ENCODE measurements around the gene HOXB6. TPM values are rescaled to one million over a fixed set of nuclear protein-coding genes. Genes with fewer than 3 reads are reported as not detected.
A peak's percentile ranks its signal among the peaks of the same experiment; 100 is the strongest.

HOXB6 gene
- total RNA-seq, 4 donors from 2014 or later, result 34.3 to 98.4 (median 66.7) TPM

- Histone ChIP-seq H3K9me3 (no peaks in the 10 kb centered on the region), H3K36me3 (peaks cover 0 to 16% (median 0%) of the 10 kb centered on the region in 3 donors), H3K27ac (peak overlapping the region; percentile 50 to 88 (median 74)), H3K4me1 (peaks cover 0 to 63% (median 18%) of the 10 kb centered on the region in 4 donors), H3K27me3 (no peaks in the 10 kb centered on the region), H3K4me3 (peak overlapping the region; percentile 36 to 65 (median 56))
- TF ChIP-seq POLR2A (IDR thresholded peaks at IDR 0.05) (peak; percentile 17 to 36), CTCF (IDR thresholded peaks at IDR 0.05) (no peak)
- DNase-seq, result peak in 2 of 3 donors; percentile 87 to 90
These were observed 6.8 kb downstream of the HOXB6 start for GRCh38 chr17:48597778-48598631.

GRCh38 chr17:48597528-48597777 is 7.3 kb downstream of the HOXB6 start:
- TF ChIP-seq POLR2A (IDR thresholded peaks at IDR 0.05), result no peak
- no peak for TF ChIP-seq CTCF (IDR thresholded peaks at IDR 0.05)
- Histone ChIP-seq H3K4me3 (peak overlapping the region; percentile 36 to 65 (median 56)), H3K9me3 (no peaks in the 10 kb centered on the region), H3K4me1 (peaks cover 0 to 68% (median 18%) of the 10 kb centered on the region in 4 donors), H3K27ac (peak overlapping the region; percentile 50 to 88 (median 74)), H3K36me3 (peaks cover 0 to 16% (median 0%) of the 10 kb centered on the region in 3 donors), H3K27me3 (no peaks in the 10 kb centered on the region)
- no peak for DNase-seq

GRCh38 chr17:48596735-48597527 is 7.9 kb downstream of the HOXB6 start:
- Histone ChIP-seq H3K27ac (peak overlapping the region; percentile 50 to 88 (median 74)), H3K4me3 (peak overlapping the region; percentile 36 to 65 (median 56)), H3K9me3 (no peaks in the 10 kb centered on the region), H3K4me1 (peaks cover 0 to 63% (median 17%) of the 10 kb centered on the region in 4 donors), H3K27me3 (no peaks in the 10 kb centered on the region), H3K36me3 (peaks cover 0 to 17% (median 0%) of the 10 kb centered on the region in 3 donors)
- TF ChIP-seq POLR2A (IDR thresholded peaks at IDR 0.05) (no peak), CTCF (IDR thresholded peaks at IDR 0.05) (no peak)
- DNase-seq, result peak in 1 of 3 donors; percentile 44

GRCh38 chr17:48596000-48596734 is 8.6 kb downstream of the HOXB6 start:
- peak overlapping the region; percentile 23 to 65 (median 49) for H3K4me3 ChIP-seq
- no peaks in the 10 kb centered on the region for H3K9me3 ChIP-seq
- H3K27ac ChIP-seq, result peak overlapping the region in 2 of 4 donors; percentile 82 to 88
- peaks cover 0 to 60% (median 17%) of the 10 kb centered on the region in 4 donors for H3K4me1 ChIP-seq
- TF ChIP-seq POLR2A (IDR thresholded peaks at IDR 0.05) (no peak), CTCF (IDR thresholded peaks at IDR 0.05) (no peak)
- no peaks in the 10 kb centered on the region for H3K27me3 ChIP-seq
- H3K36me3 ChIP-seq, result peaks cover 0 to 25% (median 0%) of the 10 kb centered on the region in 3 donors
- DNase-seq, result peak in 1 of 3 donors; percentile 52
